ENCODE measurements around the gene EFS.

Gene EFS

GRCh38 chr14:23365036-23365731, at the start of gene EFS:
Gene EFS (minus strand): TSS chr14:23365172. CDS start chr14:23365025, 147 bp downstream.
- in situ Hi-C loops (cut with HindIII; ENCODE audit: low pct_ligation_motif_present, low pct_unique_long_range_greater_than_20kb, low sequenced_read_pairs), result no loop called here
- no peak for DNase-seq

GRCh38 chr14:23414254-23414653, 49.3 kb upstream of the EFS start:
- in situ Hi-C loops (cut with HindIII; ENCODE audit: low pct_ligation_motif_present, low pct_unique_long_range_greater_than_20kb, low sequenced_read_pairs), result no loop called here
- DNase-seq, result no peak

- in situ Hi-C loops (cut with HindIII; ENCODE audit: low pct_ligation_motif_present, low pct_unique_long_range_greater_than_20kb, low sequenced_read_pairs), result no loop called here
- no peak for DNase-seq
These were observed 48.7 kb upstream of the EFS start for GRCh38 chr14:23413681-23414080.

GRCh38 chr14:23411563-23412525, 46.9 kb upstream of the EFS start:
- no peak for DNase-seq
- in situ Hi-C loops (cut with HindIII; ENCODE audit: low pct_ligation_motif_present, low pct_unique_long_range_greater_than_20kb, low sequenced_read_pairs), result no loop called here

GRCh38 chr14:23409966-23410635, 45.1 kb upstream of the EFS start:
- no peak for DNase-seq
- in situ Hi-C loops (cut with HindIII; ENCODE audit: low pct_ligation_motif_present, low pct_unique_long_range_greater_than_20kb, low sequenced_read_pairs), result no loop called here

- in situ Hi-C loops (cut with HindIII; ENCODE audit: low pct_ligation_motif_present, low pct_unique_long_range_greater_than_20kb, low sequenced_read_pairs), result no loop called here
- no peak for DNase-seq
These were observed 44.5 kb upstream of the EFS start for GRCh38 chr14:23409475-23409874.

- in situ Hi-C loops (cut with HindIII; ENCODE audit: low pct_ligation_motif_present, low pct_unique_long_range_greater_than_20kb, low sequenced_read_pairs), result no loop called here
- DNase-seq, result no peak
These were observed 43.3 kb upstream of the EFS start for GRCh38 chr14:23408307-23408630.

GRCh38 chr14:23407516-23408306, 42.7 kb upstream of the EFS start, which contains the start of gene MYH6:
Gene MYH6 (minus strand): TSS chr14:23408273. CDS start chr14:23407223, 1,050 bp downstream.
- DNase-seq, result no peak
- in situ Hi-C loops (cut with HindIII; ENCODE audit: low pct_ligation_motif_present, low pct_unique_long_range_greater_than_20kb, low sequenced_read_pairs), result no loop called here

- in situ Hi-C loops (cut with HindIII; ENCODE audit: low pct_ligation_motif_present, low pct_unique_long_range_greater_than_20kb, low sequenced_read_pairs), result no loop called here
- no peak for DNase-seq
These were observed 41.9 kb upstream of the EFS start for GRCh38 chr14:23406725-23407355.

- in situ Hi-C loops (cut with HindIII; ENCODE audit: low pct_ligation_motif_present, low pct_unique_long_range_greater_than_20kb, low sequenced_read_pairs), result no loop called here
- DNase-seq, result no peak
These were observed 41.3 kb upstream of the EFS start for GRCh38 chr14:23406244-23406643.

GRCh38 chr14:23405516-23406025, 40.6 kb upstream of the EFS start:
- DNase-seq, result no peak
- in situ Hi-C loops (cut with HindIII; ENCODE audit: low pct_ligation_motif_present, low pct_unique_long_range_greater_than_20kb, low sequenced_read_pairs), result no loop called here

- in situ Hi-C loops (cut with HindIII; ENCODE audit: low pct_ligation_motif_present, low pct_unique_long_range_greater_than_20kb, low sequenced_read_pairs), result no loop called here
- no peak for DNase-seq
These were observed 40.1 kb upstream of the EFS start for GRCh38 chr14:23405096-23405495.

GRCh38 chr14:23404331-23404900, 39.4 kb upstream of the EFS start:
- in situ Hi-C loops (cut with HindIII; ENCODE audit: low pct_ligation_motif_present, low pct_unique_long_range_greater_than_20kb, low sequenced_read_pairs), result no loop called here
- DNase-seq, result no peak

GRCh38 chr14:23403908-23404307, 38.9 kb upstream of the EFS start:
- in situ Hi-C loops (cut with HindIII; ENCODE audit: low pct_ligation_motif_present, low pct_unique_long_range_greater_than_20kb, low sequenced_read_pairs), result no loop called here
- no peak for DNase-seq

- in situ Hi-C loops (cut with HindIII; ENCODE audit: low pct_ligation_motif_present, low pct_unique_long_range_greater_than_20kb, low sequenced_read_pairs), result no loop called here
- no peak for DNase-seq
These were observed 38.1 kb upstream of the EFS start for GRCh38 chr14:23403139-23403438.

- DNase-seq, result no peak
- in situ Hi-C loops (cut with HindIII; ENCODE audit: low pct_ligation_motif_present, low pct_unique_long_range_greater_than_20kb, low sequenced_read_pairs), result no loop called here
These were observed 37.5 kb upstream of the EFS start for GRCh38 chr14:23402296-23403138.

GRCh38 chr14:23401291-23401690, 36.3 kb upstream of the EFS start:
- DNase-seq, result no peak
- in situ Hi-C loops (cut with HindIII; ENCODE audit: low pct_ligation_motif_present, low pct_unique_long_range_greater_than_20kb, low sequenced_read_pairs), result no loop called here
